ENCODE results near the gene CEP250.
"Not testable (repeated sequence)": the region's sequence is repeated elsewhere in the genome, so short reads cannot be mapped to it uniquely, and the experiment has no call there.

Gene CEP250

GRCh38 chr20:35497780-35498189, 42.4 kb downstream of the CEP250 start:
- no peak for DNase-seq (ENCODE audit: low read depth)

- DNase-seq (ENCODE audit: low read depth): no peak
These were observed 43.9 kb downstream of the CEP250 start for GRCh38 chr20:35499271-35499670.

DNA sequence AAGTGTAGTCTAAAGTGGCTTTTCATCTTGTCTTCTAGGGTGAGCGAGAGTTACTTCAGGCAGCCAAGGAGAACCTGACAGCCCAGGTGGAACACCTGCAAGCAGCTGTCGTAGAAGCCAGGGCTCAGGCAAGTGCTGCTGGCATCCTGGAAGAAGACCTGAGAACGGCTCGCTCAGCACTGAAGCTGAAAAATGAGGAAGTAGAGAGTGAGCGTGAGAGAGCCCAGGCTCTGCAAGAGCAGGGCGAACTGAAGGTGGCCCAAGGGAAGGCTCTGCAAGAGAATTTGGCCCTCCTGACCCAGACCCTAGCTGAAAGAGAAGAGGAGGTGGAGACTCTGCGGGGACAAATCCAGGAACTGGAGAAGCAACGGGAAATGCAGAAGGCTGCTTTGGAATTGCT, 47.0 kb downstream of the CEP250 start:
- DNase-seq (ENCODE audit: low read depth): no peak

- no peak for DNase-seq (ENCODE audit: low read depth)
These were observed 47.9 kb downstream of the CEP250 start for GRCh38 chr20:35503281-35503680.

DNA sequence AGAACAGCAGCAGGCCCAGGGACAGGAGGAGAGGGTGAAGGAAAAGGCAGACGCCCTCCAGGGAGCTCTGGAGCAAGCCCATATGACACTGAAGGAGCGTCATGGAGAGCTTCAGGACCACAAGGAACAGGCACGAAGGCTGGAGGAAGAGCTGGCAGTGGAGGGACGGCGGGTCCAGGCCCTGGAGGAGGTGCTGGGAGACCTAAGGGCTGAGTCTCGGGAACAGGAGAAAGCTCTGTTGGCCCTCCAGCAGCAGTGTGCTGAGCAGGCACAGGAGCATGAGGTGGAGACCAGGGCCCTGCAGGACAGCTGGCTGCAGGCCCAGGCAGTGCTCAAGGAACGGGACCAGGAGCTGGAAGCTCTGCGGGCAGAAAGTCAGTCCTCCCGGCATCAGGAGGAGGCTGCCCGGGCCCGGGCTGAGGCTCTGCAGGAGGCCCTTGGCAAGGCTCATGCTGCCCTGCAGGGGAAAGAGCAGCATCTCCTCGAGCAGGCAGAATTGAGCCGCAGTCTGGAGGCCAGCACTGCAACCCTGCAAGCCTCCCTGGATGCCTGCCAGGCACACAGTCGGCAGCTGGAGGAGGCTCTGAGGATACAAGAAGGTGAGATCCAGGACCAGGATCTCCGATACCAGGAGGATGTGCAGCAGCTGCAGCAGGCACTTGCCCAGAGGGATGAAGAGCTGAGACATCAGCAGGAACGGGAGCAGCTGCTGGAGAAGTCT, 48.6 kb downstream of the CEP250 start:
- no peak for DNase-seq (ENCODE audit: low read depth)

DNA sequence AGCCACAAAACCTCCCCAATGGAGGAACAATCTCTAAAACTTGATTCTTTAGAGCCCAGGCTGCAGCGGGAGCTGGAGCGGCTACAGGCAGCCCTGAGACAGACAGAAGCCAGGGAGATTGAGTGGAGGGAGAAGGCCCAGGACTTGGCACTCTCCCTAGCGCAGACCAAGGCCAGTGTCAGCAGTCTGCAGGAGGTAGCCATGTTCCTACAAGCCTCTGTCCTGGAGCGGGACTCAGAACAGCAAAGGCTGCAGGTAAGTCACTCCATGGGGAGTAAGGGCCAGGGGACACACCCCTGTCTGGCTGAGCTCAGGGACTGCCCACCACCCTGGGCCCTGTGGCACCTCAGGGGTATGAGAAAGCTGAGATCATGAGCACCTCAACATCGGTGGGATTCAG, 49.4 kb downstream of the CEP250 start:
- DNase-seq (ENCODE audit: low read depth): no peak

DNA sequence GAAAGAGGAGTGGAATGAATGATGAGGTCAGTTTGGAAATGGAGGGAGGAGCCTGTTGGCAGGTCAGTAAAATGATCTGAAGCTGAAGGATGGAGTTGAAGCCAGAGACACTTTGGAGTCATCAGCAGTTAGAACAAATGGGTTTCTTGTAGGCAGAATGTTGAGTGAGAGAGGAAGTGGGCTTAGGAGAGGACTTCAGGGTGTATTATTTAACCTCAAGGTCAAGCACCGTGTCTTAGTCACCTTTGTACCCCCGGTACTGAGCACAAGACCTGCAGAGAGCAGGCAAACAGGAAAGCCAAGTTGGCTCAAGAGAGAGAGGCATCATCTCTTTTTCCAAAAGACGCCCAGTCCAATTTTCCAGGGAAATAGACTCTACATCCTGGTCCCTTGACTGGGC, 50.8 kb downstream of the CEP250 start:
- no peak for DNase-seq (ENCODE audit: low read depth)

DNA sequence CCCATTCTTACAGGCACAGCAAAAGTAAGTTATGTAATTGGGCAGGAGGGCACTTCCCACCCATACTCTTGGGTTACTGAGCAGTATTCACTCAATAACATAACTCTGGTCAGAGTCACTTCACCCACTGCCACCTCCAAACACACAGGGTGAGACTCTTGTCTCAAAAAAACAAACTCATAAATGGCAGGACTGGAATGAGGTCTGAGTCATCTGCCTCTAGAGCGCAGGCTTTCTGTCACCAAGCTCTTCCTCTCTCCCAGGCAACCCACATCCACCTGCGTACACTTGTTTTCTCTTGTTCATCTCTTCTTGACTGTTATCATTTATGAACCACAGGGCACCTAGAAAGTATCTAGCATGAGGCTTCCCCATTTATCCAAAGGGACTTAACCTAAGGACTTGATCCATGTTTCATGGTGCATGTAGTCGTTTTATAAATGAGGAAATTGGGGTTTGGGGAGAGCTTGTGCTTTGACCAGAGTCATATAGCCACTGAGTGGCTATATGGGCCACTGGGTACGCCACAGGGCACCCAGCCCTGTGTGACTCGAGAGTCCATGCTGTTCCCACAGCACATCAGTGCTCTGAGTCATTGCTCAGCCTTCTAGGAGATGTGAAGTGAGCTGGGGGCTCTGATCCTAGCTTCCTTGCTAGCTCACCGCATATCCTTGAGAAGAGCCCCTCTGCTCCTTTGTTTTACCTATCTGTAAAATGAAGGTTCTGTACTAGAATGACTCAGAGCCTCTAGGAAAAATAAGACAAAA, 51.7 kb downstream of the CEP250 start:
- DNase-seq (ENCODE audit: low read depth): no peak

DNA sequence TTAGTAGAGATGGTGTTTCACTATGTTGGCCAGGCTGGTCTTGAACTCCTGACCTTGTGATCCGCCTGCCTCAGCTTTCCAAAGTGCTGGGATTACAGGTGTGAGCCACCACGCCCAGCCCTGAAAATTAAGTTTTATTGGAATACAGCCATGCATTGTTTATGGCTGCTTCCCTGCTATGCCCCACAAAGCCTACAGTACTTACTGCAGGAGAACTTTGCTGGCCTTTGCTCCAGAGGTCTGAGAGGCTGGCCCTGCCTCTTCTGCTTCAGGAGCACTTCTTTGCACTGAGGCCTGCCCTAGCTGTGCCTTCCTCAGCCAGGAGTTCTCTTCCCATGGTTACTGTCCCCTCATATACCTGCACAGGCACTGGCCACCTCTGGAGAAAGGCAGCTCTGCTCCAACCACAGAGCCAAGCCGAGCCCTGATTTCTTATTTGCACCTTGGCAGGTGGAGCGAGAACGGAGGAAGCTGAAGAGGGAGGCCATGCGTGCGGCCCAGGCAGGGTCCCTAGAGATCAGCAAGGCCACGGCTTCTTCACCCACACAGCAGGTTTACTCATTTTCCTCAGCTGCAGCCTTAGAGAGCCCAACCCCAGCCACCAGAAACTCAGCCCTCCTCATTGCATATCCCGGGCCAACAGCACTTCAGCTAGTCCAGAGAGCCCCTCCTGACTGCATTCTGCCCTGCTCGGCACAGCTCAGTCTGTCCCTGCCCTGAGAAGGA, 53.3 kb downstream of the CEP250 start:
- DNase-seq (ENCODE audit: low read depth): no peak

GRCh38 chr20:35510951-35511735, 55.7 kb downstream of the CEP250 start:
- no peak for DNase-seq (ENCODE audit: low read depth)

DNA sequence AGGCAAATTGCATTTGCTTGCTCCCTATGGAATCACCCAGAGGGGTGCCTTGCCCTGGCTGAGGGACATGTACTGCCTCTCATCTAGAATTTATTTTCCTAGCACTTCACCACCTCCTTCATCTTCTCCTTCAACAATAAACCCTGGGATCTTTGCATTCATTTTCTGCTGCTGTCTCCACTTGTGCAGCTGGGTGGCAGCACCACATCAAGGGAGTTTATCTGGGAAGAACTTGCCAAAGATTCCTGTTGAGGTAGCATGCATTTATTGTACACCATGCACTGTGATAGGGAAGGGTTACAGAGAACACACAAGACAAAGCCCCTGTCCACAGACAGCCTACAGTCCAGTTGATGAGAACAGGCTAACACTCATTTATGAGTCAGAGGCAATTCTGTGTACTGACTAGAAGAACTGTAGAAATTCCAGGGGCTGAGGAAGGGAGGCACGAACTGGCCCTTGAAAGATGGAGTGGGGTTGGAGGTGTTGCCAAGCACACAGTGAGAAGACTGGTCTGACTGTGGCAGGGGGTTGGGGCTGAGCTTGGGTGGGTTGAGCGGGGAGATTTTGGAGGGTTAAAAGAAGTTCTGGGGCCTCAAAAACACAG, 56.5 kb downstream of the CEP250 start:
- DNase-seq (ENCODE audit: low read depth): no peak

DNA sequence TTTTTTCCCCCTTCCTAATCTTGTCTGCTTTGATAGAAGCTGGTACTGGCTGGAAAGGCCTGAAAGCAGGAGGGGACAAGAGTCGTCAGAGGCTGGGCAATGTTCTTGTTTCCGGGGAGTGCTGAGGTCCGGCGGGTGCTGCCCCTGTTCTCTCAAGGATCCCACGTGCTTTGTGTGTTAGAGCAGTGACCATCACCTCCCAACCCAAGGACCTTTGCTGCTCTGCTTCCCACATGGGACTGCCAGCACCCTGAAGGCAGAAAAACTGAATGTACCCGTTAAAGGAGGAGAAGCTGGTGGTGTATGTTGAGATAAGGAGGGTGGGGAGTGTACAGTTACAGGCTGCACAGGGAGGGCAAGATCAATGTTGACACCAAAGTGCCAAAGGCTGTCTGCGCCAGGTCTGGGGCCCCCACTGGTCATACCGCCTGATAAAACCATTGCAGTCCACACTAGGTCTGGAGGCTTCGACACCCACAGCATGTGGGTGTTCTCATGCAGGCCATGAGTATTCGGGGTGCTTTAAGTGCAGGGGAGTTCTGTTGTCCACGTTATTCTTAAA, 59.1 kb downstream of the CEP250 start:
- DNase-seq (ENCODE audit: low read depth): no peak

DNA sequence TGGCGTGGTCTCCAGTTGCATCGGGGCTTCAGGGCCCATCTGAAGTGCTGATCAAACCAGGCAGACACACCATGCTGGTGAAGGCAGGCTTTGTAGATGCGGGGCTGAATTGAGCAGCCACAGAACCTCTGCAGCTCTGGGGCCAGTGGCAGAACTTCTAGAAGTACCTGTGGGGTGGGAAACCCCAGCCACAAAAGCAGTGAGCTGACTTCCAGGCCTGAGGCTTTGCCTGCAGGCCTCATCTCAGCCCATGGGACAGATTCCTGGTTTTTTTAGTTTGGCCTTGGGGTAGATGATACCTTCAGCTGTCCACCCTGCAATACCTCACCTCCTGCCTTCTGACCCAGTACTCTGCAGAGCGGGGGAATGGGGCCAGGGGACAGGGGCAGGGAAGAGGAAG, 59.9 kb downstream of the CEP250 start:
- no peak for DNase-seq (ENCODE audit: low read depth)

DNA sequence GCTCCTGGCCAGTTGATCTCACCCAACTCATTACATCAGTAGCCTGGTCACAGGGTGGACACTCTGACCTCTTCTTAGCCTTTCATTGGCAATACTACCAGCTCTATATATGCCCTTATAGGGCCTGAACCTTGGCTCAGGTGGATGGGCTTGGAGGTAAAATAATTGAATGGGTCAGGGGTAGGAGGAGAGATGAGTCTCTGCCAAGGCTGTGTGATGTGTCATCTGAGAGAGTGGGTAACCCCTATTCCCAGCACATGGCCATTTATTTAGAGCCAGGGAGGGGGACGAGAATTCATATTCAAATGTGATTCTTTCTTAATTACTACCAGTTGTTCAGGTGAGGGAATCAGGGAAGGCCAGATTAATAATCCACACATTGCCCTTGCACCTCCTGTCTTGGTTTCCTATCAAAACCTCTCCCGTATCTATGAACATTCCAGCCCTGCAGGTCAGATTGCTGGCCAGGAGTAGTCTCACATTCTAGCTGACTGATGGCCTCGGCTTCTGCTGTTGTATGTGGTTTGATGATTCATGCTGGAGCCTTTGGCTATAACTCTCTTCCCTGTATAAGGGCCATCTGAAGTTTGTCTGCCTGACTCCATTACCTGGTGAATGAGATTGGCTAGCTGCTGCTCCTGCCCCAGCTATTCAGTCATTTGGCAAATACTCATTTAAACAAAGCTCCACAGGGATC, 60.7 kb downstream of the CEP250 start:
- no peak for DNase-seq (ENCODE audit: low read depth)

DNA sequence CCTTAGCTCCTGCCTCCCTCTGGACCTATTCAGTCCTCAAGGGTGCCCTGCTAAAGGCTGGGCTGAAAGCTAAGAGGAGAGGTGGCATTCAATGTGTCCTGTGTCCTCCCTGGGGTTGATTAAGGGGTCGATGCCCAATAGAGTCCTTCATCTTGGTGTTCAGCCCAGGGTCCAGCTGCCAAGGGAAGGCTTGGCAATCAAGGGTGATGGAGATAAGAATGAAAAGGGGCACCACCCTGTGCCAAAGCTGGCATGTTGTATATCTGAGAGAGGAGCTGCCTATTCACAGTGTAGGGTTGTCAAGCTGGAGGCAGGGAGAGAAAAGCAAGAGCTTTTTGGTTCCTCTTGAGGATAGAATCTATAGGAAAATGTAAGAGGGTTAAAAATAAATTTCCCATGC, 61.7 kb downstream of the CEP250 start:
- no peak for DNase-seq (ENCODE audit: low read depth)

DNA sequence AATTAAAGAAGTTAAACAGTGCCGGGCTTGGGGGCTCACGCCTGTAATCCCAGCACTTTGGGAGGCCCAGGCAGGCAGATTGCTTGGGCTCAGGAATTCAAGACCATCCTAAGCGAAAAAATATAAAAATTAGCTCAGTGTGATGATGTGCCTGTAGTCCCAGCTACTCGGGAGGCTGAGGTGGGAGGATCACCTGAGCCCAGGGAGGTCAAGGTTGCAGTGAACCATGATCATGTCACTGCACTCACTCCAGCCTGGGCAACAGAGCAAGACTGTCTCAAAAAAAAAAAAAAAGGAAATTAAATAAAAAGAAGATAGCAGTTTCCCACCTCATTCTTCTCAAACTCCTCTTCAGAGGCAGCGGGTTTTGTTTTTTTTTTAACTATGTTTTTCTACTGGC, 62.4 kb downstream of the CEP250 start:
- DNase-seq (ENCODE audit: low read depth): not testable (repeated sequence)

- DNase-seq (ENCODE audit: low read depth): no peak
These were observed 63.6 kb downstream of the CEP250 start for GRCh38 chr20:35518955-35519354.

DNA sequence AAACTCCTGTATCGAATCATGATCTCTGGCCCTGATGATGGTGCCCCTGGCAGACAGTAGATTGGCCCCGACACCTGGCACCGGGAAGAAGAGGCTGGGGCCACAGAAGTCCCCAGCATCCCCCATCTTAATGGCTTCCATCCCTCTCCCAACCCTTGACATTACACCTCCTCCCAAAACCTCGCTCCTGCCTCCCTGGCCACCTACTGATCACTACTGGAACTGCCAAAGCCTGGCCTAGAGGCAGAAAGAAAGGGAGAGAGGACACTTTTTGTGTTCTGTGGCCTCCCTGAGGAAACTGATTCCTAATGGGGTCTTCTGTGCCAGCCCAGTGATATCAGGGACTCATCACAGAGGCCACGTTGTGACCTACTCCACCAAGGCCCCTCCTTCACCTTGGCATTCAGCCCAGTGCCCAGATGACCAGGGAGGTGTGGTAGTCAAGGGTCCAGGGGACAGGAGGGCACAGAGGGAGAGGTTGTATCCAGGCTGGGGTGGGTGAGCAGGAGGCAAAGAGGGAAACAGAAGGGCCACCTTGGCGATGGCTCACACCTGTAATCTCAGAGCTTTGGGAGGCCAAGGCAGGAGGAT, 68.0 kb downstream of the CEP250 start:
- DNase-seq (ENCODE audit: low read depth): no peak

- DNase-seq (ENCODE audit: low read depth): no peak
These were observed 70.2 kb downstream of the CEP250 start for GRCh38 chr20:35525639-35526038.

DNA sequence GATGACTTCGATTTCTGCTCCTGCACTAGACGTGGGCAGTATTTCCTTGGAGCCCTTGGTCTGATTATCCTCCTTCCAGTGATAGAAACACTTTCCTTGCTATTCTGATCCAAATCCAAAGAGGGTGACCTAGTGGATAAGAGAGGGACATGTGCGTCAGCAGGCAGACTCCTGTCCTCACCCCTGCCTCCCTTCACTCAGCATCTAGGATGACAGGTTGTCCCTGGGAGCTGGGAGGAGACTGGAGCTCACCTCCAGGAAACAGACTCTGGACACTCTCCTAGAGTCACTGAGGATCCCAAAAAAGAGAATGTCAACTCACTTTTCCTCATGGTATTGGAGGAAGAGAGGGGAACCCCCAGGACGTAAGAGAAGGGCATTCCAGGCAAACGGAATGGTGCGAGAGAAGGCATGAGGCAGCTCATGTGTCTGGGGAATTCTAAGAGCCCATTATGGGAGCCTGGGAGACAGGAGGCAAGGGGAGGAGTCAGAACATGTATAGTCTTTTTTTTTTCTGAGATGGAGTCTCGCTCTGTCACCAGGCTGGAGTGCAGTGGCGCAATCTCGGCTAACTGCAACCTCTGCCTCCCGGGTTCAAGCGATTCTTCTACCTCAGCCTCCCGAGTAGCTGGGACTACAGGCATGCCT, 71.8 kb downstream of the CEP250 start:
- DNase-seq (ENCODE audit: low read depth): no peak
